Measurements from ENCODE around the gene SLC37A4. TPM values are rescaled to one million over a fixed set of nuclear protein-coding genes. Genes with fewer than 3 reads are reported as not detected.
A peak's percentile ranks its signal among the peaks of the same experiment; 100 is the strongest.

SLC37A4 gene
- polyA plus RNA-seq, 1 donor (not counting 4 experiments of a cell fraction or from before 2014, with no cell fraction given), result 20.2 TPM

DNA sequence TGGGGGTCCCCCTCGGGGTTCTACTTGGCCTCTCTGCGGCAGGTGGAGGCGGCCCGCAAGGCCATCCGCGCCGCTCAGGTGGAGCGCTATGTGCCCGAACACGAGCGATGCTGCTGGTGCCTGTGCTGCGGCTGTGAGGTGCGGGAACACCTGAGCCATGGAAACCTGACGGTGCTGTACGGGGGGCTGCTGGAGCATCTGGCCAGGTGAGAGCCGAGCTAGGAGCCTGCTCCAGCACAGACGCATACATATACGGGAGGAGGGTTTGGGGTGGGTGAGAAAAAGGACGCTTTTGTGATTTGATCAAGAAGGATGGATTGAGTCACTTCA is 32.3 kb downstream of the SLC37A4 start:
- Histone ChIP-seq H3K9ac (ENCODE audit: control insufficient read depth, extremely low read depth, insufficient read depth, low read length) (peak overlapping the region; percentile 76), H3K9me3 (ENCODE audit: control insufficient read depth, low read depth, low read length) (no peaks in the 10 kb centered on the region), H3K27ac (ENCODE audit: control insufficient read depth, insufficient read depth, low read length) (peak overlapping the region; percentile 74), H3K4me3 (ENCODE audit: control insufficient read depth in 2 of 3, extremely low read depth in 1 of 3, insufficient read depth in 2 of 3, low read depth in 1 of 3, low read length in 3 of 3) (peak overlapping the region; percentile 60 to 95 (median 93)), H2AFZ (ENCODE audit: control insufficient read depth, low read length) (peak overlapping the region; percentile 84), H3K27me3 (ENCODE audit: control insufficient read depth, extremely low read depth, insufficient read depth, low read length) (no peaks in the 10 kb centered on the region), H3K79me2 (ENCODE audit: control insufficient read depth, insufficient read depth, low read length) (peaks cover 23% of the 10 kb centered on the region), H4K20me1 (ENCODE audit: control insufficient read depth, extremely low read depth, insufficient read depth, low read length) (no peaks in the 10 kb centered on the region), H3K36me3 (ENCODE audit: control insufficient read depth in 2 of 2, extremely low read depth in 1 of 2, insufficient read depth in 2 of 2, low read length in 2 of 2) (peaks cover 6 to 10% of the 10 kb centered on the region in 2 experiments), H3K4me2 (ENCODE audit: control insufficient read depth, extremely low read depth, insufficient read depth, low read depth, low read length) (peak overlapping the region; percentile 98), H3K9me1 (ENCODE audit: control insufficient read depth, extremely low read depth, insufficient read depth, low read length) (no peaks in the 10 kb centered on the region), H3K4me1 (ENCODE audit: control insufficient read depth, extremely low read depth, insufficient read depth, low read length) (peaks cover 26% of the 10 kb centered on the region)
- FAIRE-seq, result no peak
- no peak for TF ChIP-seq EZH2 (IDR thresholded peaks at IDR 0.05; ENCODE audit: low read length)
- TF ChIP-seq, protein P1, sequence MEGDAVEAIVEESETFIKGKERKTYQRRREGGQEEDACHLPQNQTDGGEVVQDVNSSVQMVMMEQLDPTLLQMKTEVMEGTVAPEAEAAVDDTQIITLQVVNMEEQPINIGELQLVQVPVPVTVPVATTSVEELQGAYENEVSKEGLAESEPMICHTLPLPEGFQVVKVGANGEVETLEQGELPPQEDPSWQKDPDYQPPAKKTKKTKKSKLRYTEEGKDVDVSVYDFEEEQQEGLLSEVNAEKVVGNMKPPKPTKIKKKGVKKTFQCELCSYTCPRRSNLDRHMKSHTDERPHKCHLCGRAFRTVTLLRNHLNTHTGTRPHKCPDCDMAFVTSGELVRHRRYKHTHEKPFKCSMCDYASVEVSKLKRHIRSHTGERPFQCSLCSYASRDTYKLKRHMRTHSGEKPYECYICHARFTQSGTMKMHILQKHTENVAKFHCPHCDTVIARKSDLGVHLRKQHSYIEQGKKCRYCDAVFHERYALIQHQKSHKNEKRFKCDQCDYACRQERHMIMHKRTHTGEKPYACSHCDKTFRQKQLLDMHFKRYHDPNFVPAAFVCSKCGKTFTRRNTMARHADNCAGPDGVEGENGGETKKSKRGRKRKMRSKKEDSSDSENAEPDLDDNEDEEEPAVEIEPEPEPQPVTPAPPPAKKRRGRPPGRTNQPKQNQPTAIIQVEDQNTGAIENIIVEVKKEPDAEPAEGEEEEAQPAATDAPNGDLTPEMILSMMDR (optimal IDR thresholded peaks at IDR 0.05 in 1 of 3, IDR thresholded peaks at IDR 0.05 in 1 of 3, conservative IDR thresholded peaks at IDR 0.05 in 1 of 3; ENCODE audit: extremely low read depth in 1 of 3, insufficient read depth in 2 of 3, low read length in 3 of 3), result no peak
- DNase-seq (ENCODE audit: low read depth, low spot score), result no peak
- dilution Hi-C loops (cut with MboI; ENCODE audit: extremely low pct_ligation_motif_present, low sequenced_read_pairs), result no loop called here

DNA sequence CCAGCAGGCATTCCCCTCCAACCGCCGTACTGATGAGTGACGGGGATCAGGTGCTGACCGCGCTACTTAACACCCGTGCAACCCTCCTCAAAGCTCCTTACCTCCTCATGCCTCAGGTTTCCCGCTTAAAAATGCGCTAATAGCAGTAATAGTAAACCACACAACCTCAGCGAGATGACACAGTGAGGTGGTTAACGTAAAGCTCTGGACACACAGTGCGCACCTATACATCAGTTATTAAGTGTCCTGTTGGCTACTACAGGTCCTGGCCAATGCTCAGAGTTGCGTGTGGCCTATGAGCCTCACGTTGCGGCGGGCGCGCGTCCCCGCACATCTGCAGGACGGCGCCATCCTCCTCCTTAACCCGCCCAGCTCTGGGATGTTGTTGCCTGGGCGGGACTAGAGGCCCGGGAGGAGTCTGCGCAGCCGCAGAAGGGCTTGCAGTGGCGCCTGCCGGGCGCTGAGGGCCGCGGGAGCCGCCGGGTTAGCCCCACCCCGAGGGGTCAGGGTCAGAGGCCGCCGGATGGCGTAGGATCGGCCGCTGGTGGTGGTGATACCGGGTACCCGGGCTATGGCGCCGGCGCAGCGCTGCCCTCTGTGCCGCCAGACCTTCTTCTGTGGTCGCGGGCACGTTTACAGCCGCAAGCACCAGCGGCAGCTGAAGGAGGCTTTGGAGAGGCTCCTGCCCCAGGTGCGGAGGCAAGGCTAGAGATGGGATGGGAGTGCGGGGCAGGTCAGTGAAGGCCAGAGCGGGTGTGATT is 32.9 kb downstream of the SLC37A4 start, which contains the start of gene CENATAC:
Gene CENATAC (plus strand): TSS at position 512 of the 761 bp plus-strand sequence. CDS start 60 bp downstream, at position 572.
- DNase-seq (ENCODE audit: low read depth, low spot score) (no peak), FAIRE-seq (no peak)
- peak within 1 kb of the TSS; percentile 100 for H2AFZ ChIP-seq (ENCODE audit: control insufficient read depth, low read length)
- H3K36me3 ChIP-seq (ENCODE audit: control insufficient read depth in 2 of 2, extremely low read depth in 1 of 2, insufficient read depth in 2 of 2, low read length in 2 of 2), result peaks cover 3 to 7% of the 10 kb centered on the region in 2 experiments
- H3K79me2 ChIP-seq (ENCODE audit: control insufficient read depth, insufficient read depth, low read length), result peaks cover 22% of the 10 kb centered on the region
- no peak for TF ChIP-seq EZH2 (IDR thresholded peaks at IDR 0.05; ENCODE audit: low read length)
- TF ChIP-seq, protein P1 (optimal IDR thresholded peaks at IDR 0.05 in 1 of 3, IDR thresholded peaks at IDR 0.05 in 1 of 3, conservative IDR thresholded peaks at IDR 0.05 in 1 of 3; ENCODE audit: extremely low read depth in 1 of 3, insufficient read depth in 2 of 3, low read length in 3 of 3), result peak in 2 of 3 experiments; percentile 11 to 15
- H3K4me3 ChIP-seq (ENCODE audit: control insufficient read depth in 2 of 3, extremely low read depth in 1 of 3, insufficient read depth in 2 of 3, low read depth in 1 of 3, low read length in 3 of 3), result peak within 1 kb of the TSS; percentile 60 to 95 (median 93)
- no peaks in the 10 kb centered on the region for H3K9me3 ChIP-seq (ENCODE audit: control insufficient read depth, low read depth, low read length)
- no peaks in the 10 kb centered on the region for H3K9me1 ChIP-seq (ENCODE audit: control insufficient read depth, extremely low read depth, insufficient read depth, low read length)
- no peaks in the 10 kb centered on the region for H4K20me1 ChIP-seq (ENCODE audit: control insufficient read depth, extremely low read depth, insufficient read depth, low read length)
- H3K27ac ChIP-seq (ENCODE audit: control insufficient read depth, insufficient read depth, low read length), result peak within 1 kb of the TSS; percentile 74
- dilution Hi-C loops (cut with MboI; ENCODE audit: extremely low pct_ligation_motif_present, low sequenced_read_pairs), result no loop called here
- no peaks in the 10 kb centered on the region for H3K27me3 ChIP-seq (ENCODE audit: control insufficient read depth, extremely low read depth, insufficient read depth, low read length)
- H3K9ac ChIP-seq (ENCODE audit: control insufficient read depth, extremely low read depth, insufficient read depth, low read length), result peak within 1 kb of the TSS; percentile 76
- peak within 1 kb of the TSS; percentile 98 for H3K4me2 ChIP-seq (ENCODE audit: control insufficient read depth, extremely low read depth, insufficient read depth, low read depth, low read length)
- peaks cover 26% of the 10 kb centered on the region for H3K4me1 ChIP-seq (ENCODE audit: control insufficient read depth, extremely low read depth, insufficient read depth, low read length)
